GM19193 (cell line): ENCODE data around the gene EVA1C.

Source experiments
- POLR2A ChIP-seq: IDR thresholded peaks from 4 replicates; pipeline ENCODE4 v1.6.1; 2011; ENCODE audit not compliant: insufficient read depth, insufficient read length; ENCODE audit errors: extremely low read depth

EVA1C gene

DNA sequence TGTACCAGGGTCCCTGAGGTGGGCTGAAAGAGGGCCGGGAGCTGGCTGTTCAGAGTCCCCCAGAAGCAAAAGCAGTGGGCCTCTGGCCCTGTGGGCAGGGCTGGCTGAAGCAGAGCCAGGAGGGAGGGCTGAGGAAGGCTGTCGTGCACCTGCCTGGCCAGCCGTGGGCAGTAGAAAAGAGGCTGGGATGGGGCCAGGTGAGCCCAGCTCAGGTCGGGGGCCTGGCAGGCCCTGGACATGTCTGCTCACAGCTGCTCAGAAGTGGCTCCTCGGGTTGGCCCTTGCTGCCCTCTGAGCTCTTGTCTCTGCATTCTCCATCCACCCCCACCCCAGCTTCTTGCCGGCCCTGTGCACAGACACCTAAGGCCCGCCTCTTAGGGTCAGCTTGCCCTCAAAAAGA lies 112.8 kb downstream of the EVA1C start:
- TF ChIP-seq POLR2A: no peak

DNA sequence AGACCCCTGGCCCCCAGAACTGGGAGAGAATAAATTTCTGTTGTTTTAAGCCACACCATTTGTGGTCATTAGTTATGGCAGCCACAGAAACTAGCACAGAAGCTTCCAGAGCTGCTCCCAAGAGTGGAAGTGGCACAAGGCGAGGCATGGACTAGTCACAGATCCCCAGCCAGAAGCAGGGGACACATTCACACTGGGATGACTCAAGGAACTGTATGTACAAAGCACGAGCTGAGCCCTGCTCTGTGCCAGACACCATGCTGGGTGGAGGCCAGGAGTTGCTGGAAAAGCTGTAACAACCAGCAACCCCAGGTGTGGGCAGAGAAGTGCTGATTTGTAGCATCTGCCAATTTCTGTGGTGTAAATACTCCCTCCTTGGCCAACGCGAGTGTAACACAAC lies 117.2 kb downstream of the EVA1C start:
- no peak for TF ChIP-seq POLR2A

DNA sequence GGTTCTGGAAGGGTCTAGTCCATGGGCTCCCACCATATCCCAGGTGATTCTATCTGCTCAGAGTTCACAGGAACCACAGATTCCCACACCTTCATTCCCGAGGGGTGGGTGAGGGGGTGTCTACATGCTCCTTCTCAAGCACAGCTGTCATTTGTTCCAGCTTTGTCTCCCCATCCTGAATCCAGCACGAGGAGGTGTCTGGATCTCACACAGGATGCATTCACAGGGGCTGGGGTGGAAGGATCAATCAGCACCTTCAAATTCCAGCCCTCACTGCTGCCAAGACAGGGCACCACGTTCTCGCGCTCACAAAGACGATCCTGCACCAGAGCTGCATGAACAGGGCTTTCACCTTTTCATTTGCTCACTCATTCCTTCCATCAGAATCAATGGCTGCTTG lies 120.1 kb downstream of the EVA1C start:
- TF ChIP-seq POLR2A: no peak

DNA sequence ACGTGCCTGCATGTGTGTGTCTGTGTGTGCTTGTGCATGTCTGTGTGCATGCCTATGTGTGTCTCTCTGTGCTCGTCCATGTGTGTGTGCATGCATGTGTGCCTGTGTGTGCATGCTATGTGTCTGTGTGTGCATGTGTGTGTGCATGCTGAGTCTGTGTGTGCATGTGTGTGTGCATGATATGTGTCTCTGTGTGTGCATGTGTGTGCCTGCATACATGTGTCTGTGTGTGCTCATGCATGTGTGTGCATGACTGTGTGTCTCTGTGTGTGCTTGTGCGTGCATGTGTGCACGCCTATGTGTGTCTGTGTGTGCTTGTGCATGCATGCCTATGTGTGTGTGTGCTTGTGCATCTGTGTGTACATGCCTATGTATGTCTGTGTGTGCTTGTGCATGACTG lies 120.5 kb downstream of the EVA1C start:
- no peak for TF ChIP-seq POLR2A

DNA sequence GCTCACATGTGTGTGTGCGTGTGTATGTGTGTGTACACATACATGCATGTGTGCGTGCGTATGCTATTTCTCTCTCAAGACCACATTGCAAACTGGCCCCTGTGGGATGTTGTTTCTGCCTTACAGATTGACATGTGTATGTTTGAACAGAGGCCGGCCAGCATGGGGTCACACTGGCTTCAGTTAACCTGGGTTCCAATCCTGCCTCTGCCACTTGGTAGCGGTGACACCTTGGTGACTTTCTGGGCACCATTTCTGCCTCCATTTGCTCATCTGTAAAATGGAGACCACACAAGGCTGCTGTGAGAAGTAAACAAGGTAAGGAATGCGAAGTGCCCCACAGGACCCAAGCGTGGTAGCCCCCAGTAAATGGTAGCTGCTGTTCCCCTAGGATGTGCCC lies 121.1 kb downstream of the EVA1C start:
- no peak for TF ChIP-seq POLR2A

DNA sequence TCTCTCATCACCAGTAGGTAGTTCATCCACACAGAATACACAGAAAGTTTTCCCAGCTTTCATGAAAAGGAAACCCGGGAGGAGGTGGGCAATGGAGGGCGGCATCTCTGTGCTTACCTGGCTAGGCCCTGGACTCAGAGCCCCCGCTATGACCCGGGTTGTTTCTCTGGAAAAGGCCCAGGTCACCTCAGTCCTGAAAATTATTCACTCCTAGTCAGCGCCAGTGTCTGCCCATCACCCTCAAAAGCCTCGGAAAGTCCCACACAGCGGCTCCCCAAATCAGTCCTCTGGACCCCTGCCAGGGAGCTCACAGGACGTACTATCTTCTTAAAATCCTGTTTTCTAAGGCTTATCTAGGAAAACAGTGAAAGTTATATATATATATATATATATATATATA lies 121.6 kb downstream of the EVA1C start:
- TF ChIP-seq POLR2A: no peak

DNA sequence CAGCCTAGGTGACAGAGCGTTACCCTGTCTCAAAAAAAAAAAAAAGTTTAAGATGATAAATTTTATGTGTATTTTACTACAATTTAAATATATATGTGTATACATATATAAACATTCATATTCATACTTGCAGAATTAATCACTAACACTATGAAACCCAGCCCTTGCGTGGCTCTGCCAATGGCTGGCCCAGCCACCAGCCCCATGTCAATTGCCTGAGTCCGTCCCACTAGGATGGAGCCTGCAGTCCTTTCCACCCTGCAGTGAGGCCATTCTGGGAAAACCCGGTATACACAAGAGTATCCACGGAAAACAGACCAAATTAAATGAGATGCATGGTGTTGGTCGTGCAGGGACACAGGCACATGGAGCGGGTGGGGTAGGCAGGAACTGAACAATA lies 123.1 kb downstream of the EVA1C start:
- TF ChIP-seq POLR2A: no peak

DNA sequence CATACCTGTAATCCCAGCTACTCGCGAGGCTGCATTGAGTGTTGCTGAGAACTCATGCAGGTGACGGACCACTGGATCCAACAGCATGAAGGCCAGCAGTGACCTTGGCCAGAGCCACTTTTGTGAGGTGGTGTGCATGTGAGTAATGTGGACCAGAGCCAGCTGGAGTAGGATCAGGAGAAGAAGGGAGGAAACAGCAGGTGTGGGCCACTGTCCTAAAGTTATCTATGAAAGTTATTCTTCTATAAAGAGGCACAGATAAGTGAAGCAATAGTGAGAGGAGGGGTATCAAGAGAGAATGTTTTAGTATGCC lies 125.0 kb downstream of the EVA1C start:
- no peak for TF ChIP-seq POLR2A

DNA sequence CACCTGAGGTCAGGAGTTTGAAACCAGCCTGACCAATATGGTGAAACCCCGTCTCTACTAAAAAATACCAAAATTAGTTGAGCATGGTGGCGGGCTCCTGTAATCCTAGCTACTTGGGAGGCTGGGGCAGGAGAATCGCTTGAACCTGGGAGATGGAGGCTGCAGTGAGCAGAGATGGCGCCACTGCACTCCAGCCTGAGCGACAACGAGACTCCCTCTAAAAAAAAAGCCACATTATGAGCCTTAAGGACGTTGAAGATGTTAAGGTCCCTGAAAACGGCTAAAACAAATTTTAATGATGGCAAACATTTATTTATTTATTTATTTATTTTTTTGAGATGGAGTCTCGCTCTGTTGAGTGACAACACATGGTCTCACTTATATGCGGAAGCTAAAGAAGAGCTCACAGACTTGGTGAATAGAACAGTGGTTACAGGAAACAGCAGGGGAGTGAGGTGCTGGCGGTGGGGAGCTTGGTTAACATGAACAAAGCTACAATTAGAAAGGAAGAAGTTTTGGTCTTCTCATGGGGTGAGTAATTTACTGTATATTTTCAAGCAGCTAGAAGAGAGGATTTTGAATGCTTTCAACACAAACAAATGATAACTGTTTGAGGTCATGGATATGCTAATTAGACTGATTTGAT lies 125.8 kb downstream of the EVA1C start:
- TF ChIP-seq POLR2A: no peak

DNA sequence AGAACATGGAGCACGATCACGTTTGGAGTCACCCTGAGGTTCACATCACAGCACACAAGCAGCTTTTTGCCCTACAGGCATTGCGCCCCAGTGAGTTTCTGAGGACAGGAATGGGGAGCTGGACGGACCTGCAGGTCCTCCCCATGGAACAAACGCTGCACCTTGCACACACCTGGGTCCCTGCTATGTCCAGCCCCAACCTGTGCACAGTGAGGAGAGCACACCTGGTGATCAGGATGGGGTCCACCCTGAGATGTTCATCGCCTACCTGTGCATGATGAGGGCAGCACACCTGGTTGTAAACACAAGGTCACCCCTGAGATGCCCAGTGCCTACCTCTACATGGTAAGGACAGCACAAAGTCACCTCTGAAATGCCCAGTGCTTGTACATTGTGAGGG lies 126.9 kb downstream of the EVA1C start:
- TF ChIP-seq POLR2A: no peak

DNA sequence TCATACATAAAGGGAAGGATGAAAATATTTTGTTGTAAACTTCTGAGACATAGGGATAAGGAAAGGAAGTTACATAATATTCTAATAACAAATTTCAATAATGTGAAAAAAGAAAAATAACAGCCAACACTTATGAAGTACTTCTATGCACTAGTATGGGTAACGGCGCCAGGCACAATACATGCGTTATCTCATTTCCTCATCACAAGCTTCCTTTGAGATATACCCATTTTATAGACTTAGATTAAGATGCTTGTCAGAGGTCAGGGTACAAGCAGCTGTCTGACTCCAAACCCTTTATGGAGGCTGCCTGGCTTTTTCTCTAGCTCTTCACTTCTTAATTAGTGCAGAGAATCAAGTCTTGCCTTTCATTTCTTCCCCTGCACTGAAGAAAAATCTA lies 131.5 kb downstream of the EVA1C start:
- TF ChIP-seq POLR2A: no peak

DNA sequence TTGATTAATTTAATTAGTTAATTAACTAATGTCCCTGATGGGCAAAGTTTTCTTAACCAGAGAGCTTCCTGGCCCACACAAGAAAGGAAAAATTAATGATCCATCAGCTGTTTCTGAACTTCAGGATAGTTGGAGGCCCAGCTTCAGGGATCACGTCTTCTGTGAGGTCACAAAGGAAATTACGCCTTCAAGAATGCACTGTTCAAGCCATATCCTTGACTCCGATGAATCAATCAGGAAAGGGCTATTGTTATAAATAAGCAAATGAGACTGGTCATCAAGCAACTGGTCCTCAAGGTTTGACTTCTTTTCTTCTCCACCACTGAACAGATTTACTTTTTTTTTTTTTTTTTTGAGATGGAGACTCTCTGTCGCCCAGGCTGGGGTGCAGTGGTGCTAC lies 132.2 kb downstream of the EVA1C start:
- no peak for TF ChIP-seq POLR2A

DNA sequence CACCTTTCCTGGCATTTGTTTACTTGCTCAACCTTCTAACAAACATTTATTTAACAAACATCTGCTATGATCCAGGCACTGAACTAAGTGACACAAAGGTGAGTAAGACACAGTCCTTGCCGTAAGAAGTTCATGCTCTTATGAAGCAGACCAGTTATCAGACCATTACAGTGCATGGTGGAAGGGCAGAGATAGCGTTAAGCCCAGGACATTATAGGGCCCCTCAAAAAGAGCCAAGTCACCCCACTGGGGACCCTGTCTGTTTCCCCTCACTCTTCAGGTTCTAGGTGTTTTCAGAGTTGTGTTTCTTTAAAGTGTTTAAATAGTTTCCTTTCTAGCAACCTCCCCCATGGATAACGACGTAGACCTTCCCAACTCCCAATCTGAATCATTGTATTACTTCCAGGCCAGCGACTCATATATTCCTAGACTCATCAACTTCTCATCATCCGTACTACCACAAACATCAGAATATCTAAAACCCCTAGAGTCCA lies 133.5 kb downstream of the EVA1C start:
- TF ChIP-seq POLR2A: no peak

DNA sequence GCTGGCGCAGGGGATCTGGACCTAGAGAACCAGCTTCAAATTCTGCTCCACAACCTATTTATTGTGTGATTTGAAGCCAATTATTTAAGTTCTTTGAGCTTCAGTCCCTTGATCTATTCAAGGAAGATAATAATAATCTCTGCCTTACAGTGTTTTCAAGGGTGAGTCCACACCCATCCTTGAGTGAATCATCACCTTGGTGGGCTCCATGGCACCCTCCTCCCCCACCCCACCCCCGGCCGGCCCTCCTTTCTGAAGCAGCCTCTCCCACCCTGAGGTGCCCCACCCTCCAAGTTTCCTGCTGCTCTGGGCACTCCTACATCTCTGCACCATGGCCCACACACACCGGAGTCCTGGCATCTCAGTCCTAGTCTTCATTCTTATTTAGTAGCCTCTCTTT lies 134.5 kb downstream of the EVA1C start:
- no peak for TF ChIP-seq POLR2A

DNA sequence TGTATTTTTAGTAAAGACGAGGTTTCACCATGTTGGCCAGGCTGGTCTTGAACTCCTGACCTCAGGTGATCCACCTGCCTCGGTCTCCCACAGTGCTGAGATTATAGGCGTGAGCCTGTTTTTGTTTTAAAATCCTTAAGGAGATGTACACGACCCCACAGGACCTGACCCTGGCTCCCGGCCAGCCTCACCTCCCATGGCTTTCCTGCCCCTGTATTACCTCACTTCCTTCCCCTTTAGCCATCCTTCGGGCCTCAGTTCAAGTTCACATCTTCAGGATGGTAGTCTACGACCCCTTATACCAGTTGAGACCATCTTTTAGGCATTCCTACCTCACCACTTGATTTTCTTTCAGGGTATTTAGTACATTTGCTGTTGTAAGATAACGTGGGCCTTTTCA lies 136.5 kb downstream of the EVA1C start:
- TF ChIP-seq POLR2A: no peak

DNA sequence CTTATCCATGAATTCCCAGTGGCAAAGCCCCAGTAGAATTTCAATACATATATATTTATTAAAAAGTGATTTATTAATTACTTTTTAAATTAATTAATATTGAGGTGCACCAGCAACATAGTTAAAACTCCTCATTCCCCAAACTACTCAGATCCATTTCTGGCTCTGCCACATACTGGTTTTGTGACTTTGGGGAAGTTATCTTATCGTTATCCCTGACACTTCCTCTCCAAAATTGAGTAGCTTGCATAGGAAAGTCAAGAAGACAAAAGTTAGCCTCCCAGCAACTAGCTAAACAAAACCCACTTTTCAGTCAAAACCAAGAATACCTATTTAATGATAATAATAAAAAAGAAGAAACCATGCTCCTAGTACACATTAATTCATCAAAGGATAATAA lies 136.9 kb downstream of the EVA1C start:
- TF ChIP-seq POLR2A: no peak

DNA sequence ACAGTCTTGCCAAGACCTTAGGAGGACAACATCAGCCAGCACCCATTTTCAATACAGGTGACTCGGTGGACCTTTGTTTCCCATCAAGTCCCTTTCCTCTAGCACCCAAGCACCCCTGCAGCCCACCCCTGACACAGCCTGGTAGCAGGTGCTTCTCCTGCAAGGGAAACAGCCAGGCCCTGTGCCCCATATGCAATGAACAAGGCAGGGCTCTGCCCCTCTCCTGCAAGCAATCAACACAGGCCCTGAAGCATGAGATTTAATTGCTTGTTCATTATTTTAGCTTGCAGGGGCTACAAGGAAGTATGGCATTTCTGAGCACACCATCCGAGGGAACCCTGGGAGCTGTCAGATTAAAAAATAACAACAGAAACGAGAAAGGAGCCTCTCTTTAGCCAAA lies 137.4 kb downstream of the EVA1C start:
- TF ChIP-seq POLR2A: no peak
